Activated CD4-positive, alpha-beta T cell treated with anti-CD3 and anti-CD28 coated beads, Interleukin-2, amount 50 U/mL, for 4 hours (primary cell): ENCODE results near the gene C5AR1.
"Not testable (repeated sequence)": the region's sequence is repeated elsewhere in the genome, so short reads cannot be mapped to it uniquely, and the experiment has no call there.

ENCODE experiments used
- DNase-seq, 2 experiments: peaks; one replicate each; pipeline ENCODE4 v3.0.0-alpha.2; 2020

The C5AR1 gene

GRCh38 chr19:47331931-47332547 is 22.4 kb downstream of the C5AR1 start, which contains the start of gene C5AR2:
Gene C5AR2 (plus strand): TSS chr19:47332175. CDS start chr19:47340800, 8,625 bp downstream.
- DNase-seq: no peak

GRCh38 chr19:47336765-47337718 is 27.4 kb downstream of the C5AR1 start:
- DNase-seq: not testable (repeated sequence)

- no peak for DNase-seq
These were observed 29.7 kb downstream of the C5AR1 start for GRCh38 chr19:47339196-47339880.

GRCh38 chr19:47340477-47341208 is 31.0 kb downstream of the C5AR1 start:
- no peak for DNase-seq

GRCh38 chr19:47341734-47342133 is 32.1 kb downstream of the C5AR1 start:
- DNase-seq: no peak

- no peak for DNase-seq
These were observed 33.6 kb downstream of the C5AR1 start for GRCh38 chr19:47343194-47343802.

GRCh38 chr19:47344425-47344824 is 34.8 kb downstream of the C5AR1 start:
- no peak for DNase-seq

- not testable (repeated sequence) for DNase-seq
These were observed 36.4 kb downstream of the C5AR1 start for GRCh38 chr19:47346024-47346423.

- peak; percentile 99 for DNase-seq
These were observed 39.4 kb downstream of the C5AR1 start, which contains the start of gene DHX34 for GRCh38 chr19:47348819-47349795. Gene DHX34 (plus strand): TSS chr19:47349315. CDS start chr19:47353031, 3,716 bp downstream.

- DNase-seq: no peak
These were observed 41.0 kb downstream of the C5AR1 start for GRCh38 chr19:47350630-47351029.

GRCh38 chr19:47351548-47351947 is 41.9 kb downstream of the C5AR1 start:
- DNase-seq: no peak

- DNase-seq: no peak
These were observed 42.4 kb downstream of the C5AR1 start for GRCh38 chr19:47352095-47352494.

GRCh38 chr19:47353307-47353712 is 43.6 kb downstream of the C5AR1 start:
- no peak for DNase-seq

- no peak for DNase-seq
These were observed 47.2 kb downstream of the C5AR1 start for GRCh38 chr19:47356900-47357299.

- DNase-seq: no peak
These were observed 48.4 kb downstream of the C5AR1 start for GRCh38 chr19:47357788-47358680.

- DNase-seq: no peak
These were observed 49.3 kb downstream of the C5AR1 start for GRCh38 chr19:47358936-47359335.

GRCh38 chr19:47362321-47362720 is 52.7 kb downstream of the C5AR1 start:
- DNase-seq: no peak

- no peak for DNase-seq
These were observed 54.3 kb downstream of the C5AR1 start for GRCh38 chr19:47363758-47364531.

- not testable (repeated sequence) for DNase-seq
These were observed 55.8 kb downstream of the C5AR1 start for GRCh38 chr19:47365455-47365854.
